Activated T-cell treated with anti-CD3 and anti-CD28 coated beads for 1 hour (primary cell): ENCODE measurements around the gene AP1G1.
"Not testable (repeated sequence)": the region's sequence is repeated elsewhere in the genome, so short reads cannot be mapped to it uniquely, and the experiment has no call there.

Source experiments
- DNase-seq: peaks from one replicate; pipeline ENCODE4 v3.0.0-alpha.2; 2020; ENCODE audit warnings: low read depth

The AP1G1 gene

GRCh38 chr16:71700831-71701230 lies 107.8 kb downstream of the AP1G1 start:
- DNase-seq: no peak

GRCh38 chr16:71698491-71698890 lies 110.1 kb downstream of the AP1G1 start:
- no peak for DNase-seq

GRCh38 chr16:71693164-71693563 lies 115.5 kb downstream of the AP1G1 start:
- no peak for DNase-seq

GRCh38 chr16:71689901-71690300 lies 118.7 kb downstream of the AP1G1 start:
- DNase-seq: no peak

GRCh38 chr16:71687861-71688260 lies 120.8 kb downstream of the AP1G1 start:
- DNase-seq: no peak

GRCh38 chr16:71684280-71684679 lies 124.4 kb downstream of the AP1G1 start:
- not testable (repeated sequence) for DNase-seq

- no peak for DNase-seq
Observed at GRCh38 chr16:71681360-71681759, 127.3 kb downstream of the AP1G1 start.
